Muscle layer of duodenum (tissue), 2 donors: Measurements from ENCODE around the gene LITAF.
"Not testable (repeated sequence)": the region's sequence is repeated elsewhere in the genome, so short reads cannot be mapped to it uniquely, and the experiment has no call there.

Experiments used
- H3K27ac ChIP-seq: one replicate; pipeline ENCODE4 v1.7.0; 2013; ENCODE audit warnings: mild to moderate bottlenecking, low read length
- H3K27me3 ChIP-seq: one replicate; pipeline ENCODE4 v1.7.0; 2013; ENCODE audit warnings: low read depth, mild to moderate bottlenecking, control low read depth, low read length
- H3K36me3 ChIP-seq, 2 donors: one replicate each; pipeline ENCODE4 v1.7.0; 2013; ENCODE audit warnings: low read length in 2 of 2, control low read depth in 1 of 2, mild to moderate bottlenecking in 1 of 2; ENCODE audit not compliant: insufficient read depth in 2 of 2, control insufficient read depth in 1 of 2
- H3K4me1 ChIP-seq, 2 donors: one replicate each; pipeline ENCODE4 v1.7.0; 2013; ENCODE audit warnings: low read length in 2 of 2, mild to moderate bottlenecking in 2 of 2, control low read depth in 1 of 2, moderate library complexity in 1 of 2; ENCODE audit not compliant: insufficient read depth in 2 of 2, control insufficient read depth in 1 of 2
- H3K4me3 ChIP-seq, 2 donors: one replicate each; pipeline ENCODE4 v1.7.0; 2013; ENCODE audit warnings: low read length in 2 of 2, low read depth in 1 of 2, mild to moderate bottlenecking in 1 of 2
- H3K9me3 ChIP-seq, 2 donors: one replicate each; pipeline ENCODE4 v1.7.0; 2013; ENCODE audit warnings: low read length in 2 of 2, control low read depth in 1 of 2, mild to moderate bottlenecking in 1 of 2; ENCODE audit not compliant: control insufficient read depth in 1 of 2
- donor health status: healthy.

LITAF gene

DNA sequence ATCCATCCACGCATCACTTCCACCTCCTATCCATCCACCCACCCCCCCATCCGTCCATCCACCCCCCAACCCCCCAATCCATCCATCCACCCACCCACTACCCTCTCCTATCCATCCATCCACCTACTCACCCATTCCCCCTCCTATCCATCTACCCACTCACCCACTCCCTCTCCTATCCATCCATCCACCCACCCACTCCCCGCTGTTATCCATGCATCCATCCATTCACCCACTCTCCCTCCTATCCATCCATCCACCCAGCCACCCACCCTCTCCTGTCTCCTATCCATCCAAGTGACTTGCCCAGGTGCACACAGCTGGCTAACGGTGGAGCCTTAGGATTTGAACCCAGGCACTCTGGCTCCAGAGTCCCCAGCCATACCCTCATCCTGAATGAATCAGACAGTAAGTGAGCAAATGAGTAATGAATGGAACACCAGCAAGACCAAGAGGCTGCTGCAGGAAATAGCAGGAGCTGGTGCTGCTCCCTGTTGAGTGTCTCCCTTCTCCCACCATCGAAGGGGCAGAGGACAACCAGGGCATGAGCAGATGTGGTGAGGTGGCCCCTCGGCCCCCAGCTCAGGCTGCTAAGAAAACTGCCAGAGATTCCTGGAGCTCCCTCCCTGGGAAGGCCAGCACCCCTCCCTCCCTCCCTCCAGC lies 62.5 kb downstream of the LITAF start:
- H3K36me3 ChIP-seq = no peaks in the 10 kb centered on the region
- H3K9me3 ChIP-seq = peaks cover 0 to 16% of the 10 kb centered on the region in 2 donors
- no peak overlapping the region for H3K4me3 ChIP-seq
- no peaks in the 10 kb centered on the region for H3K27me3 ChIP-seq
- H3K27ac ChIP-seq = no peak overlapping the region
- H3K4me1 ChIP-seq = peaks cover 0 to 5% of the 10 kb centered on the region in 2 donors

DNA sequence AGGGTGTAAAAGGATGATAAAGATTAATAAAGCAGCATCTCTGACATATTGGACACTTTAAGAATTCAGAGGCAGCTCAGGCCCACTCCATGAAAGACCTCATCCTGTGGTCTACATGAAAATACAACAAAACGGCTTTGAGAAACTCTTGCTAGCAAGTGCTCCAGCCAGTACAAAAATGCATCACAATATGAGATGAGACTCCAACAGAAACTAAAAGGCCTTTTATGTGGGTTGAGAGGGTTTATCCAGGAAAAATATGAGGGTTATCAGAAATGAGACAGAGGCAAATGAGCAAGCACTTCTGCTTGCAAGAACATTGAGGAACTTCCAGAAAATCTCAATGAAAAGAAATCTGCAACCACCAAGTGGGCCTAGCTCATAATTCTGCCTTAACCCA lies 65.7 kb downstream of the LITAF start:
- Histone ChIP-seq H3K27ac (no peak overlapping the region), H3K4me3 (peak overlapping the region in 1 of 2 donors; percentile 6), H3K27me3 (no peaks in the 10 kb centered on the region), H3K4me1 (no peaks in the 10 kb centered on the region), H3K36me3 (no peaks in the 10 kb centered on the region), H3K9me3 (peaks cover 0 to 16% of the 10 kb centered on the region in 2 donors)

DNA sequence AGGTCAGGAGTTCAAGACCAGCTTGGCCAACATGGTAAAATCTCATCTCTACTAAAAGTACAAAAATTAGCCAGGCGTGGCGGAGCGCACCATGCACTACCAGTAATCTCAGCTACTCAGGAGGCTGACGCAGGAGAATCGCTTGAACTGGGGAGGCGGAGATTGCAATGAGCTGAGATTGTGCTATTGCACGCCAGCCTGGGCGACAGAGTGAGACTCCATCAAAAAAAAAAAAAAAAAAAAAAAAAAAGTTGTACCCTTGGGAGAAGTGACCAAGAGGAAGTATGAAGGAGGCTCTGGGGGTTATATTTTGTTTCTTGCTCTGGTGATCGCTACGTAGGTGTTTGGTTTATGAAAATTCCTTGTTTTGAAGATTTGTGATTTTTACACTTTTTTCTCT lies 66.3 kb downstream of the LITAF start:
- no peak overlapping the region for H3K4me3 ChIP-seq
- H3K27me3 ChIP-seq = no peaks in the 10 kb centered on the region
- H3K36me3 ChIP-seq = no peaks in the 10 kb centered on the region
- no peaks in the 10 kb centered on the region for H3K4me1 ChIP-seq
- no peak overlapping the region for H3K27ac ChIP-seq
- peaks cover 0 to 16% of the 10 kb centered on the region in 2 donors for H3K9me3 ChIP-seq

DNA sequence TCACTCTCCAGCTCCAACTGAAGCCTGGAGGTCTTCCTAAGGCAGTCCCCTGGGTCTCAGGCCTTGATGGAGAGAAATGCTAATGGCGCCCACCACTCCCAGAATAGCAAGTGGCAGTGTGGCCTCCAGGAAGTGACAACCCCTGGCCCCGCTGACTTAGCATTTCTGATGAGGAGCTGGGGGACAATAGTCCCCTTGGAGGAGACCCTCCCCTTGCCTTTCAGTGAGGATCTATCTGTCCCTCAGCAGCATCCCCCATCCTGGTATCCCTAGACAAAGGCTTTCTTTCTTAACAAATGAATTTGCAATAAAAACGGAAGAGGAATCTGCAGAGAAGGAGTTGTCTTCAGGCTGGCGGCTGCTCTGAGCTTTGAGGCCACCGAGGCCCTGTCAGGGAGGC lies 68.8 kb downstream of the LITAF start:
- no peaks in the 10 kb centered on the region for H3K4me1 ChIP-seq
- H3K27me3 ChIP-seq = no peaks in the 10 kb centered on the region
- H3K4me3 ChIP-seq = no peak overlapping the region
- H3K27ac ChIP-seq = no peak overlapping the region
- H3K36me3 ChIP-seq = no peaks in the 10 kb centered on the region
- H3K9me3 ChIP-seq = peaks cover 0 to 16% of the 10 kb centered on the region in 2 donors

DNA sequence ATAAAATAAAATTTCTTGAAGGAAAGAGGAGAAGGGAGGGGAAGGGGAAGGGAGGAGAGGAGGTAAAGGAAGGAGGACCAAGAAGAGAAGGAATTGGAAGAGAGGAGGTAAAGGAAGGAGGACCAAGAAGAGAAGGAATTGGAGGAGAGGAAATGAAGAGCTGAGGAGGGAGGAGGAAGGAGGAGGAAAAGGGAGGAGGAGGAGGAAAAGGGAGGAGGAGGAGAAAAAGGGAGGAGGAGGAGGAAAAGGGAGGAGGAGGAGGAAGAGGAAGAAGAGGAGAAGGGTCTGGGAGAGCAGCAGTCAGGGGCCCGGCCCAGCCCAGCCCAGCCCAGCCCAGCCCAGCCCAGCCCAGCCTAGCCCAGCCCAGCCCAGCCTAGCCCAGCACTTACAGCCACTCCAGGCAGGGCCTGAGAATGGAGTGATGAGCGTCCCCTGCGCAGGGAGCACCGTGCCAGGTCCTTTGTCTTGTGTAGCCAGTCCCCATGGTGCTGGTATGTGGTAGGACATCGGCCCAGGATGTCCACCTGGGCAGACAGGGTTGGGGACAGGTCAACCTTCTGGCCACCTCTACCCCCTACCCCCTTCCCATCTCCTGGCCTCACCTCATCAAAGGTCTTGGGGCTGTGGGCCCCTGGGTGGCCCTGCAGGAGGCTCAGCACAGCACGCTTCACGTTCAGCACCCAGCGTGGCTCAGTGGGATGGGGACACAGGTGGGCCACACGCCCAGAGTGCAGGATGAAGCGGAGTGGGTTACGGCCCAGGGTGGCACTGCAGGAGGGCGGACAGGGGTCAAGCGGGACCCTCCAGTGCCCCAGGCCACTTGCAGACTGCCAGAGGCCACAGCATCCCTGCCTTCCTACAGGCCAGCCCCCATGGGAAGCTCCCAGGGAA lies 70.9 kb downstream of the LITAF start:
- Histone ChIP-seq H3K4me3 (no peak overlapping the region), H3K9me3 (peaks cover 0 to 4% of the 10 kb centered on the region in 2 donors), H3K27ac (no peak overlapping the region), H3K36me3 (no peaks in the 10 kb centered on the region), H3K27me3 (no peaks in the 10 kb centered on the region), H3K4me1 (no peaks in the 10 kb centered on the region)

DNA sequence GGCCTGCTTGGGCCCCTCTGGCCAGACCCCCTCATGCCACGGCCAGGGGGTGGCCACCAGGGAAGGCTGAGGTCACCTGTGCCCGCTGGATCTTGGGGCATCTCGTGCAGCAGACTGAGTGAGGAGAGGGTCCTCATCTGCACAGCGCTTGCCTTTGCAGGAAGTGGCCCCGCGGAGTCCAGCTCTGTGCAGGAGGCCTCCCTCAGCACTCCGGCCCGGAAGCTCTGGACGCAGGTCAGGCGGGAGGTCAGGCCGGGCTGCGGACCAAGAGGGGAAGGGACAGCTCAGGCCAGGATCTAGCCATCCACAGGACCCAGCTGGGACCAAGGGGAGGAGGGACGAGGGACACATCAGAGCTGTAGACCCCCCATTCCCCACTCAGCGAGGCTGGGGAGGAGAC lies 72.4 kb downstream of the LITAF start:
- H3K9me3 ChIP-seq = no peaks in the 10 kb centered on the region
- no peaks in the 10 kb centered on the region for H3K27me3 ChIP-seq
- H3K4me1 ChIP-seq = no peaks in the 10 kb centered on the region
- H3K4me3 ChIP-seq = no peak overlapping the region
- no peaks in the 10 kb centered on the region for H3K36me3 ChIP-seq
- H3K27ac ChIP-seq = no peak overlapping the region

DNA sequence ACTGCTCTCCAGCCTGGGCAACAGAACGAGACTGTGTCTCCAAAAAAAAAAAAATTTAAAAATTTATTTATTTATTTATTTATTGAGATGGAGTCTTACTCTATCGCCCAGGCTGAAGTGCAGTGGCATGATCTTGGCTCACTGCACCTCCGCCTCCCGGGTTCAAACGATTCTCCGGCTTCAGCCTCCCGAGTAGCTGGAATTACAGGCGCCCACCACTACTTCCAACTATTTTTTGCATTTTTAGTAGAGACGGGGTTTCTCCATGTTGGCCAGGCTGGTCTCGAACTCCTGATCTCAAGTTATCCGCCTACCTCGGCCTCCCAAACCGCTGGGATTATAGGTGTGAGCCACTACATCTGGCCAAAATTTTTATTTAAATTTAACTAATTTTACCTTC lies 73.4 kb downstream of the LITAF start:
- not testable (repeated sequence) for H3K4me1 ChIP-seq, H3K27ac ChIP-seq, H3K36me3 ChIP-seq, H3K4me3 ChIP-seq, H3K9me3 ChIP-seq, H3K27me3 ChIP-seq

DNA sequence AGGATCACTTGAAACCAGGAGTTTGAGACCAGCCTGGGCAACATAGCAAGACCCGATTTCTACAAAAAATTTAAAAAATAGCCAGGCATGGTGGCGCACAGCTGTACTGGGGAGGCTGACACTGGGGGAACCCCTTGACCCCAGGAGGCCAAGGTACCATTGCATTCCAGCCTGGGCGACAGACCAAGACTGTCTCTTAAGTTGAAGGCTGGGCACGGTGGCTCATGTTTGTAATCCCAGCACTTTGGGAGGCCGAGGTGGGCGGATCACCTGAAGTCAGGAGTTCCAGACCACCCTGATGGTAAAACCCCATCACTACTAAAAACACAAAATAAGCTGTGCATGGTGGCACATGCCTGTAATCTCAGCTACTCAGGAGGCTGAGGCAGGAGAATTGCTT lies 74.9 kb downstream of the LITAF start:
- H3K9me3 ChIP-seq = no peaks in the 10 kb centered on the region
- H3K27me3 ChIP-seq = no peaks in the 10 kb centered on the region
- no peak overlapping the region for H3K27ac ChIP-seq
- H3K4me3 ChIP-seq = no peak overlapping the region
- no peaks in the 10 kb centered on the region for H3K4me1 ChIP-seq
- no peaks in the 10 kb centered on the region for H3K36me3 ChIP-seq

DNA sequence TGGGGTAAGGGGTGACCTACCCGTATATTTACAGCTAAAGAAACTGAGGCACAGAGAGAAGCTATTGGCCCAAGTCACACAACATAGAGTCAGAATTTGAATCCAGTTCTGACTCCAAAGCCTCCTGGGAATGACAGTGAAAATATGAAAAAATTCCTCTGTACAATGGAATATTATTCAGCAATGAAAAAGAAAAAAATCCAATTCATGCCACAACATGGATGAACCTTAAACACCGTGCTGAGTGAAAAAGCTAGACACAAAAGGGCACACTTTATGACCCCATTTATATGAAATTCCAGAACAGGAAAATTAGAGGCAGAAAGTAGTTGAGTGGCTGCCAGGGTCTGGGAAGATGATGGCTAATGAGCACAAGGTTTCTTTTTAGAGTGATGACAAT lies 75.4 kb downstream of the LITAF start:
- no peaks in the 10 kb centered on the region for H3K36me3 ChIP-seq
- no peak overlapping the region for H3K4me3 ChIP-seq
- H3K27me3 ChIP-seq = no peaks in the 10 kb centered on the region
- H3K4me1 ChIP-seq = no peaks in the 10 kb centered on the region
- H3K9me3 ChIP-seq = no peaks in the 10 kb centered on the region
- H3K27ac ChIP-seq = no peak overlapping the region

DNA sequence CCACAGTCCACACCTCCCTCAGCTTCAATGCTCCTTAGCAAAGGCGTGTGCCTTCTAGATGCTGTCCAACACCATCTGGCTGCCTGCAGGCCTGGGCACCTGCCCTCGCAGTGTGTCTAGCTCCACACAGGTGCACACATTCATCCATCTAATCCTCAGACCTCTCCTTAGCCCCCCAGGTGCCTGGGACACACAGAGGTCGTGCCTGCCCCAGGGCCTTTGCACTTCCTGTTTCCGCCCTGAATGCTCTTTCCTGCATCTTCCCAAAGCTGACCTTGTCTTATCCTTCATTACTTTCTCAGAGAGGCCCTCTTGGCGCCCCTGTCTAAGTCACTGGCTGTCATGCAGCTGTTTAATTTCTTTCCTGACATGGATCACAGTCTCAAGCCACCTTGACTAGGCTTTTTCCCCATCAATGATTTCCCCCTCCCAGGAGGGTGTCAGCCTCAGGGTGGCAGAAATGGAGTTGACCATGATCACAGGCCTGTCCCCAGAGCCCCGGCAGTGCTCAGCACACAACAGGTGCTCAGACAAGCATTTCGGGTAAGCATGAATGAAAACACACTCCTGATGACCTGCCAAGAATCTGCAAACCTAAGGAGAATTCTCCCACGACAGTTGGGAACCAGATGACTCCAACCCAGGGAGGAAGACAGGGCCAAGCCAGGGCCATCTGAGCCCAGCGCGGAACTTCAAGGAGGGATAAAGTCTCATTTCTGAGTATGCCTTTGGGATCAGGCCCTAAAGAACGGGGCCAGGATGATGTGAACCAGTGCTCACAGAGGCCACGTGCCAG lies 76.3 kb downstream of the LITAF start:
- Histone ChIP-seq H3K4me1 (no peaks in the 10 kb centered on the region), H3K27ac (no peak overlapping the region), H3K4me3 (no peak overlapping the region), H3K9me3 (no peaks in the 10 kb centered on the region), H3K27me3 (no peaks in the 10 kb centered on the region), H3K36me3 (no peaks in the 10 kb centered on the region)

DNA sequence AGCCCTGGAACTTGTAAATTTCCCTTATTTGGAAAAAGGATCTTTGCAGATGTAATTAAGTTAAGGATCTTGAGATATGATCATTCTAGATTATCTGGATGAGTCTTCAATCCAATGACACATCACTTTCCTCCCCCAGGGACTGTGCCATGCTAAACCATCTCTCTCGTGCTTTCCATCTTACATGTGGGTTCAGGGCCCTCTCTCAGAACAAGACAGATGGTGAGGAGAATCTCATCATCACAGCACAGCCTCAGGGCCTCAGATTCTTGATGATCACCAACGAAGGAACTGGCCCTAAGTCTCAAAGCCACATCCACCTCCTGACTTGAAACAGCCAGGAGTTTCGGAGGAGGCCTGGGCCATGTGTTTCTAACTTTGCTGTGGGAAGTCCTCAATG lies 78.7 kb downstream of the LITAF start:
- Histone ChIP-seq H3K27me3 (no peaks in the 10 kb centered on the region), H3K27ac (no peak overlapping the region), H3K36me3 (no peaks in the 10 kb centered on the region), H3K4me1 (no peaks in the 10 kb centered on the region), H3K9me3 (no peaks in the 10 kb centered on the region), H3K4me3 (no peak overlapping the region)
